Endothelial cell of umbilical vein (primary cell): ENCODE data around the gene PPP4R4.

ENCODE experiments used
- EZH2 ChIP-seq: IDR thresholded peaks from 2 replicates; pipeline ENCODE4 v1.6.1; 2012; ENCODE audit warnings: borderline replicate concordance, low read depth, mild to moderate bottlenecking, moderate library complexity, low read length, inconsistent platforms; ENCODE audit not compliant: severe bottlenecking
- FOS ChIP-seq: IDR thresholded peaks from 2 replicates; pipeline ENCODE4 v1.6.1; 2011; ENCODE audit warnings: mild to moderate bottlenecking, low read length, moderate library complexity, borderline replicate concordance; ENCODE audit not compliant: insufficient read depth
- GATA2 ChIP-seq: IDR thresholded peaks from 2 replicates; pipeline ENCODE4 v1.7.0; 2011; ENCODE audit warnings: low read depth, mild to moderate bottlenecking, moderate library complexity, mixed read lengths, low read length; ENCODE audit not compliant: insufficient read length, insufficient read depth
- JUN ChIP-seq: IDR thresholded peaks from 2 replicates; pipeline ENCODE4 v1.6.1; 2011; ENCODE audit warnings: borderline replicate concordance, low read depth; ENCODE audit not compliant: insufficient read length, insufficient read depth
- MYC ChIP-seq: IDR thresholded peaks from one replicate; pipeline ENCODE4 v1.6.1; 2011; ENCODE audit warnings: mild to moderate bottlenecking, low read depth, low read length
- POLR2A ChIP-seq: IDR thresholded peaks from 2 replicates; pipeline ENCODE4 v1.6.1; 2012; ENCODE audit warnings: low read depth, mild to moderate bottlenecking, control low read depth, low read length
- POLR2AphosphoS5 ChIP-seq: IDR thresholded peaks from 2 replicates; pipeline ENCODE4 v1.6.1; 2012; ENCODE audit warnings: low read depth, mild to moderate bottlenecking, control low read depth, low read length, moderate library complexity; ENCODE audit not compliant: insufficient read depth
- TF ChIP-seq, protein P1 (sequence below), 2 donors: IDR thresholded peaks; 1 replicate in 1 of 2; 2 replicates in 1 of 2; pipeline ENCODE4 v1.5.1; 2011; ENCODE audit warnings: low read length in 2 of 2, mild to moderate bottlenecking in 2 of 2, moderate library complexity in 2 of 2, control low read depth in 1 of 2, inconsistent platforms in 1 of 2, low read depth in 1 of 2; ENCODE audit not compliant: insufficient read depth in 1 of 2; ENCODE audit errors: extremely low read depth in 1 of 2
- TF ChIP-seq, protein P2 (sequence below): IDR thresholded peaks from 2 replicates; pipeline ENCODE4 v1.6.1; 2011; ENCODE audit not compliant: insufficient read depth, insufficient read length

DNA sequence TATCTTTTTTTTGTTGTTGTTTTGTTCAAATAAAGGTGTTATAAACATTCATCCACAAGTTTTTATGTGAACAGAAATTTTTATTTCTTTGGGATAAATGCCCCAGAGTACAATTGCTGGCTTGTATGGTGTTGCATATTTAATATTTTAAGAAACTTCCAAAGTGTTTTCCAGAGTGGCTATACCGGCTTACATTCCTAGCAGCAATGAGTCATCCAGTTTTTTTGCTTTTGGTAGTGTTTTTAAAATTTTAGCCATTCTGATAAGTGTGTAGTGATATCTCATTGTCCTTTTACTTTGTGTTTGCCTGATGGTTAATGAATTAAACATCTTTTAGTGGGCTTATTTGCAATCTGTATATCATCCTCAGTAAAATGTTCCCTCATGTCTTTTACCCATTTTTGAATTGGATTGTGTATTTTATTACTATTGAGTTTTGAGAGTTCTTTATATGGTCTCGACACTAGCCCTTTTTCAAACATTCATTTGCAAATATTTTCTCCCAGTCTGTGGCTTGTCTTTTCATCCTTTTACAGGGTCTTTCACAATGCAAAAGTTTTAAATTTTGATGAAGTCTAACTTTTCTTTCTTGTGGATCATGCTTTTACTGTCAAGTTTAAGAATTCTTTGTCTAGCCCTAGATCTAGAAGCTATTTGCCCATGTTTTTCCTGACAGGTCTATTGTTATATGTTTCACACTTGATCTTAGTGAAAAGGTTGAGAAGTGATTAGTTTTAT, 29.5 kb downstream of the PPP4R4 start:
- TF ChIP-seq, protein P1, sequence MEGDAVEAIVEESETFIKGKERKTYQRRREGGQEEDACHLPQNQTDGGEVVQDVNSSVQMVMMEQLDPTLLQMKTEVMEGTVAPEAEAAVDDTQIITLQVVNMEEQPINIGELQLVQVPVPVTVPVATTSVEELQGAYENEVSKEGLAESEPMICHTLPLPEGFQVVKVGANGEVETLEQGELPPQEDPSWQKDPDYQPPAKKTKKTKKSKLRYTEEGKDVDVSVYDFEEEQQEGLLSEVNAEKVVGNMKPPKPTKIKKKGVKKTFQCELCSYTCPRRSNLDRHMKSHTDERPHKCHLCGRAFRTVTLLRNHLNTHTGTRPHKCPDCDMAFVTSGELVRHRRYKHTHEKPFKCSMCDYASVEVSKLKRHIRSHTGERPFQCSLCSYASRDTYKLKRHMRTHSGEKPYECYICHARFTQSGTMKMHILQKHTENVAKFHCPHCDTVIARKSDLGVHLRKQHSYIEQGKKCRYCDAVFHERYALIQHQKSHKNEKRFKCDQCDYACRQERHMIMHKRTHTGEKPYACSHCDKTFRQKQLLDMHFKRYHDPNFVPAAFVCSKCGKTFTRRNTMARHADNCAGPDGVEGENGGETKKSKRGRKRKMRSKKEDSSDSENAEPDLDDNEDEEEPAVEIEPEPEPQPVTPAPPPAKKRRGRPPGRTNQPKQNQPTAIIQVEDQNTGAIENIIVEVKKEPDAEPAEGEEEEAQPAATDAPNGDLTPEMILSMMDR (IDR thresholded peaks at IDR 0.05; ENCODE audit: extremely low read depth in 1 of 2, insufficient read depth in 1 of 2, low read depth in 1 of 2, low read length in 2 of 2) = no peak
- TF ChIP-seq EZH2 (no peak), POLR2AphosphoS5 (no peak), MYC (no peak), POLR2A (no peak), JUN (no peak), FOS (no peak), GATA2 (no peak)
- TF ChIP-seq, protein P2, sequence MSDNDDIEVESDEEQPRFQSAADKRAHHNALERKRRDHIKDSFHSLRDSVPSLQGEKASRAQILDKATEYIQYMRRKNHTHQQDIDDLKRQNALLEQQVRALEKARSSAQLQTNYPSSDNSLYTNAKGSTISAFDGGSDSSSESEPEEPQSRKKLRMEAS = no peak
